ENCODE results near the gene ABHD16A.

Gene ABHD16A

DNA sequence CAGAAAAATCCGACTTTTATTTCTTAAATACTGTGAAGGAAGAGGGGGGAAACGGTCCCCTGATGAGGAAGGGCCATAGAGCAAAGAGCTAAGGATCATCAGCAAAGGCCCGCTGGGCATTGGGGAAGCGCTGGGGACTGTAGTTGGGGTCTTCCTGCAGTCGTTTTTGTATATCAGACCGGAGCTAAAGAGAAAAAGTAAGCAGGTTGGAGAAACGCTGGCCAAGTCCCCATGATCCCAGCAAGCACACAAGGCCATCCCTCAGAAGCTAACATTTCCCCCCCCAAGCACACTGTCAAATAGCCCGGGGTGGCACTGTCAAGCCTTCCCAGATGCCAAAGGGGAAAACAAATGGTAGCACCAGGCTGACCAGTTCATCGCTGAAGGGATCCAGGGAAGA lies 64.1 kb downstream of the ABHD16A start:
- no peak for DNase-seq (ENCODE audit: low spot score)

All from activated CD4-positive, alpha-beta T cell treated with anti-CD3 and anti-CD28 coated beads, Interleukin-2, Interleukin-4, amounts not matched to agents 100 ng/mL and 50 ng/mL, durations not matched to agents 16 hours and 8 hours (primary cell).